OCI-LY7 (cell line): ENCODE results near the gene ADAMTSL2.

ENCODE experiments used
- EZH2phosphoT487 ChIP-seq: fragments of 200-600 bp; sonication (generic); IDR thresholded peaks from 2 replicates; pipeline ENCODE4 v1.6.1; 2018; ENCODE audit warnings: low read depth, borderline replicate concordance, mild to moderate bottlenecking, mixed run types, antibody characterized with exemption, low read length, moderate library complexity, mixed read lengths
- TF ChIP-seq, protein P1 (sequence below): fragments of 200-600 bp; sonication (generic); conservative IDR thresholded peaks from 2 replicates; pipeline ENCODE4 v1.5.1; 2014; ENCODE audit warnings: mild to moderate bottlenecking, antibody characterized with exemption, low read length, moderate library complexity, mixed read lengths

DNA sequence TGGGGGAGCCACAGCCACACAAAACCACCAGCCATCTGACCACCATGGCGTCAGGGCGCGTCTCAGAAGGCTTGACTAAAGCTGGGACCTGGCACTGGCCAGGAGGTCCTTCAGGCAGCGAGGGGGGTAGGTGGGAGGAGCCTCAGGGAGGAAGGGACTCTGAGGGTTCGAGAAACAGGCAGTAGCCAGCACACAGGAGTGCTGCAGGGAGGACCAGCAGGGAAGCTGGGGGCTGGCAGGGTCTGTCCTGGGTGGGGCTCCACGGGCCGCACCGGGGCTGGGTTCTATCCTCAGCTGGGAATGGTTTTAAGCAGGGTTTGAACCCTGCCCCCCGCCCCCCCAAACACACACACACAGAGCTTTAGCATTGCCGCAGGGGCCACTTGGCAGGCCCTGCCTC lies 67.2 kb downstream of the ADAMTSL2 start:
- TF ChIP-seq, protein P1, sequence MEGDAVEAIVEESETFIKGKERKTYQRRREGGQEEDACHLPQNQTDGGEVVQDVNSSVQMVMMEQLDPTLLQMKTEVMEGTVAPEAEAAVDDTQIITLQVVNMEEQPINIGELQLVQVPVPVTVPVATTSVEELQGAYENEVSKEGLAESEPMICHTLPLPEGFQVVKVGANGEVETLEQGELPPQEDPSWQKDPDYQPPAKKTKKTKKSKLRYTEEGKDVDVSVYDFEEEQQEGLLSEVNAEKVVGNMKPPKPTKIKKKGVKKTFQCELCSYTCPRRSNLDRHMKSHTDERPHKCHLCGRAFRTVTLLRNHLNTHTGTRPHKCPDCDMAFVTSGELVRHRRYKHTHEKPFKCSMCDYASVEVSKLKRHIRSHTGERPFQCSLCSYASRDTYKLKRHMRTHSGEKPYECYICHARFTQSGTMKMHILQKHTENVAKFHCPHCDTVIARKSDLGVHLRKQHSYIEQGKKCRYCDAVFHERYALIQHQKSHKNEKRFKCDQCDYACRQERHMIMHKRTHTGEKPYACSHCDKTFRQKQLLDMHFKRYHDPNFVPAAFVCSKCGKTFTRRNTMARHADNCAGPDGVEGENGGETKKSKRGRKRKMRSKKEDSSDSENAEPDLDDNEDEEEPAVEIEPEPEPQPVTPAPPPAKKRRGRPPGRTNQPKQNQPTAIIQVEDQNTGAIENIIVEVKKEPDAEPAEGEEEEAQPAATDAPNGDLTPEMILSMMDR, result no peak
- no peak for TF ChIP-seq EZH2phosphoT487
